Fibroblast of the aortic adventitia (primary cell): ENCODE measurements around the gene ANO10. TPM values are rescaled to one million over a fixed set of nuclear protein-coding genes. Genes with fewer than 3 reads are reported as not detected.
"Not testable (repeated sequence)": the region's sequence is repeated elsewhere in the genome, so short reads cannot be mapped to it uniquely, and the experiment has no call there.

ENCODE experiments used
- DNase-seq: peaks from one replicate; pipeline ENCODE4 v3.0.0-alpha.2; 2010; ENCODE audit warnings: low read depth
- H3K4me3 ChIP-seq: 2 replicates; pipeline ENCODE4 v1.5.1; 2011; ENCODE audit warnings: low read depth, mild to moderate bottlenecking, control low read depth, low read length, moderate library complexity
- CTCF ChIP-seq: IDR thresholded peaks from 2 replicates; pipeline ENCODE4 v1.5.1; 2011; ENCODE audit warnings: mild to moderate bottlenecking, low read length, control low read depth, inconsistent platforms; ENCODE audit not compliant: insufficient read depth
- total RNA-seq: library from RNA; depleted of rRNA; stranded (reverse); fragments of >200 nt; gene quantifications from 2 replicates; pipeline ENCODE4 v1.2.3, GENCODE V29; 2012; ENCODE audit warnings: low replicate concordance

Gene ANO10
- total RNA-seq, 1 donor, result 46.4 TPM

- DNase-seq, result peak; percentile 33
- no peak for TF ChIP-seq CTCF
- H3K4me3 ChIP-seq, result no peak overlapping the region
These were observed 95.7 kb downstream of the ANO10 start for GRCh38 chr3:43525941-43526607.

GRCh38 chr3:43525386-43525785, 96.4 kb downstream of the ANO10 start:
- no peak for TF ChIP-seq CTCF
- no peak overlapping the region for H3K4me3 ChIP-seq
- DNase-seq, result no peak

GRCh38 chr3:43523454-43524053, 98.3 kb downstream of the ANO10 start:
- TF ChIP-seq CTCF, result no peak
- no peak overlapping the region for H3K4me3 ChIP-seq
- no peak for DNase-seq

GRCh38 chr3:43522727-43523362, 99.0 kb downstream of the ANO10 start:
- peak; percentile 35 for DNase-seq
- TF ChIP-seq CTCF, result no peak
- no peak overlapping the region for H3K4me3 ChIP-seq

- no peak for DNase-seq
- TF ChIP-seq CTCF, result no peak
These were observed 99.9 kb downstream of the ANO10 start for GRCh38 chr3:43521941-43522340.

GRCh38 chr3:43518515-43518914, 103.3 kb downstream of the ANO10 start:
- not testable (repeated sequence) for H3K4me3 ChIP-seq, DNase-seq

More at GRCh38 chr3:43521941-43522340, 99.9 kb downstream of the ANO10 start:
- no peak overlapping the region for H3K4me3 ChIP-seq

- no peak for DNase-seq
- H3K4me3 ChIP-seq, result no peak overlapping the region
- TF ChIP-seq CTCF, result no peak
These were observed 105.7 kb downstream of the ANO10 start for GRCh38 chr3:43515970-43516635.
